A673 (cell line): ENCODE data around the gene CPED1.

Experiments
- EZH2 ChIP-seq: fragments of 200-600 bp; sonication (generic); IDR thresholded peaks from 2 replicates; pipeline ENCODE4 v1.6.1; 2017; ENCODE audit warnings: borderline replicate concordance, low read depth, mild to moderate bottlenecking, mixed read lengths, antibody characterized with exemption, low read length; ENCODE audit not compliant: poor library complexity, severe bottlenecking
- TF ChIP-seq, protein P1 (sequence below): fragments of 300-800, 200-600 bp; sonication (generic); conservative IDR thresholded peaks from 2 replicates; pipeline ENCODE4 v1.5.1; 2017; ENCODE audit warnings: low read depth, mild to moderate bottlenecking, antibody characterized with exemption, low read length, moderate library complexity, mixed read lengths

DNA sequence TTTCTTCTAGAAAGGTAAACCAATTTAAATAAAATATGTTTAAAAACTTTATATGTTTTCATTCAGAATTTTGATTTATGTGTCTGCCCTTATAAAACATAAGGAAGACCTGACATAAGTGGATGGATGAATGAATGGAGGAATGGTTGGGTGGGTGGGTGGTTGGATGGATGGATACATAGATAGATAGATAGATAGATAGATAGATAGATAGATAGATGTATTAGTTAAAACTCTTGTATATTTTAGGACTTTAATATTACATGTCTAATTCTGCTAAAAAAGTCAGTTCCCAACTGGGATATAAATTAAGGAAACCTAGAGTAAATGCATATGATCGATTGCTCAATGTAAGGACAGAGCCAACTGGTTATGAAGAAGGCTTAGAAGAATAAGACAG, 184.0 kb downstream of the CPED1 start:
- TF ChIP-seq, protein P1, sequence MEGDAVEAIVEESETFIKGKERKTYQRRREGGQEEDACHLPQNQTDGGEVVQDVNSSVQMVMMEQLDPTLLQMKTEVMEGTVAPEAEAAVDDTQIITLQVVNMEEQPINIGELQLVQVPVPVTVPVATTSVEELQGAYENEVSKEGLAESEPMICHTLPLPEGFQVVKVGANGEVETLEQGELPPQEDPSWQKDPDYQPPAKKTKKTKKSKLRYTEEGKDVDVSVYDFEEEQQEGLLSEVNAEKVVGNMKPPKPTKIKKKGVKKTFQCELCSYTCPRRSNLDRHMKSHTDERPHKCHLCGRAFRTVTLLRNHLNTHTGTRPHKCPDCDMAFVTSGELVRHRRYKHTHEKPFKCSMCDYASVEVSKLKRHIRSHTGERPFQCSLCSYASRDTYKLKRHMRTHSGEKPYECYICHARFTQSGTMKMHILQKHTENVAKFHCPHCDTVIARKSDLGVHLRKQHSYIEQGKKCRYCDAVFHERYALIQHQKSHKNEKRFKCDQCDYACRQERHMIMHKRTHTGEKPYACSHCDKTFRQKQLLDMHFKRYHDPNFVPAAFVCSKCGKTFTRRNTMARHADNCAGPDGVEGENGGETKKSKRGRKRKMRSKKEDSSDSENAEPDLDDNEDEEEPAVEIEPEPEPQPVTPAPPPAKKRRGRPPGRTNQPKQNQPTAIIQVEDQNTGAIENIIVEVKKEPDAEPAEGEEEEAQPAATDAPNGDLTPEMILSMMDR = no peak
- no peak for TF ChIP-seq EZH2
